ENCODE measurements around the gene ERCC3.

ERCC3 gene

DNA sequence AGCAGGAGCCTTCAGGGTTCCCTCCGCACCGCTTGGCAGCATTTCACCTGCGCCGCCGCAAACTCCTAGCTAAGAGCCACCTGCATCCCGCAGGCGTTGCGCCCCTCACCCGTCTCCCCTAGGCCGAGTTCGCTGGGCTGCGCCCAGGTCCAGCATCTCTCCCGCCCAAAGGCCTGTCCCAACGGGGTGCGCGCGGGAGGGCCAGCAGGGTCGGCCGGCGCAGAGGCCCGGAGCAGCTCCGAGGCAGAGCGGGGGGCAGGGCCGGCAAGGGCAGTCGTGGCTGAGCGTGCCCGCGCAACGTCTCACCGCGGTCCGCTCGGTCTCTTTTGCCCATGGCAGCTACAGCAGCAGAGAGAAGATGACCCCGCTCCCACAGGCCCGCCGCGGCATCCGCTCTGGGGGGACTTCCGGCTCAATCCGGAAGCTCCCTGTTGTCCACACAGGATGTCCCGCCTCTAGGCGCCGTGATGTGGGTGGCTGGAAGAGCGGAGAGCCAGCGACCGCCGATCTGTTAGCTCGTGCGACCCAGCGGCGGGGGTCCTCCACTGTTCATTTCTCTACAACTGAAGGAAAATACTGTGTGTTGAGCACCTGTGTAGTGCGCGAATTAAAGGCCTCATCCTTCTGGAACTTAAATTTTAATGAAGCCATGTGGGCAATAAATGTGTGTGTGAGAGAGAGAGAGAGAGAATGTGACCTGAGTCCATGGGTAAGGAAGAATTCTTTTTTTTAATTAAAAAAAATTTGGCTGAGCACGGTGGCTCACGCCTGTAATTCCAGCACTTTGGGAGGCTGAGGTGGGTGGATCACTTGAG lies at the start of gene ERCC3:
ERCC3 (minus strand) TSS at position 397 of the 815 bp plus-strand sequence; CDS start at position 334, 63 bp downstream.
- in situ Hi-C loops (cut with MboI; ENCODE audit: low sequenced_read_pairs), result no loop called here

DNA sequence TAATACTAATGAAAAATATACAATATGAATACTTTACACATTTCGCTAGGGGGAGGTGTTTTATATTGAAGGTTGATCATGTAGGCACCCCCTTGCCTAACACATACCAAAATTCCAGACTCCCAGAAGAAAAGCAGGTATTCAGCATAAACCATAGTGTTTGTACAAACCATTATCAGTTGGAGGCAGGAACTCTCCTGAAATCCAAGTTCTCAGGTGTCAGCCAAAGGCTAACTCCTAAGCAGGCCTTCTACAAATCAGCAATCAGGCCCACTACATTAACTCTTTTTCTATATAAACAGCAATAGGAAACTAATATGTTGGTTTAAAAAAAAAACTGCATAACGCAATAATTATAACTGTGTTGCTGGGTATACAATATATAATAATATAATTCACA lies 49.3 kb upstream of the ERCC3 start:
- in situ Hi-C loops (cut with MboI; ENCODE audit: low sequenced_read_pairs), result no loop called here

DNA sequence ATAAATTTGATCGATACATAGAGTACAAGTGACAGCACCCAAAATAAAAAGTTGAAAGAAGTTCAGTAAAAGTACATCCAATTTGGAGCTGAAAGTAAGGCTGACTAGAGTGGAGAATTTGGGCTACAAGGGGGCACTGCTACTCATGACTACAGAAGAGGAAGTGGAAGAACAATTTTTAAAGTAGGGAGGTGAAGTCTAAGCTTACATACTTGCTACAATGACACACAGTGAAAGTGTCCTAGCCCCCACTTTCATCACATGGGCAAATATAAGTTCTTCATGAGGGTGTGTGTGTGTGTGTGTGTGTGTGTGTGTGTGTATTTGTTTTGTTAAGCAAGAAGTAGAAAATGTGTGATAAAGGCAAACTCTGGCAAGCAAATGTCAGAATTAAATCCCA lies 48.2 kb upstream of the ERCC3 start:
- in situ Hi-C loops (cut with MboI; ENCODE audit: low sequenced_read_pairs), result no loop called here

DNA sequence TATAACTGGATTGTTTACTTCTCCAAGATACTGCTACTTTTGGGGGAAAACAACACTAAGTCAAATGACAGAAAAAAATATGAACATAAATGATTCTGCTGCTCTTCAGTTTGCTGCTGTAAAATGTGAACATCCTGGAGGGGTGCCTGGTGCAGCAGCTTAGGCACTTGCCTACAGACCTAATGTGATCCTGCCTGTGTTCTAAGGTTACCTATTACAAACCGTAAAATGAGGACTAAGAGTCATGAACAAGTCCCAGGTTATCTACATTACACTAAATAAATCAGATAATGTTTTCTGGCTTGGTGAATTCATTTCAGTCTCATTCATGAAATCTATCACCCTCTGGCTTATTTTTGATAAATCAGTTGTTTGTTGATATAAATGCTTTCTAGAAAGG lies 38.4 kb upstream of the ERCC3 start:
- in situ Hi-C loops (cut with MboI; ENCODE audit: low sequenced_read_pairs), result no loop called here

DNA sequence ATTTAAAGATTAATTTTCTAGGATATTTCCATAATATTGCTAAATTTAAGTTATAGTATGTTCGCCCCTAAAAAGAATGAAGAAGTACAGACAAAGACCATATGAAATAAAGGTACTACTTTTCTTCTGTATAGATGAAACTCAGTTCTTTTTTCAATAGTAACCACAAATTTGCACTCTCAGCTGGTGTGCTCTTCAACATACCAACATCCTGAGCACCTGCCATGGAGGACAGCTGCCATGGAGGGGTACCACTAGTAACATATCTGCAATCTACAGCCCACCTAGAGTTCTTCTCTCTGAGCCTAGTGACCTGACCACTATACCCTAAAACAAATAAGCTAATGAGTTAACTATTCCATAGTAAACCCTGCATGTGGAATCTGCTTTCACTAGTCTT lies 36.8 kb upstream of the ERCC3 start:
- in situ Hi-C loops (cut with MboI; ENCODE audit: low sequenced_read_pairs), result no loop called here

DNA sequence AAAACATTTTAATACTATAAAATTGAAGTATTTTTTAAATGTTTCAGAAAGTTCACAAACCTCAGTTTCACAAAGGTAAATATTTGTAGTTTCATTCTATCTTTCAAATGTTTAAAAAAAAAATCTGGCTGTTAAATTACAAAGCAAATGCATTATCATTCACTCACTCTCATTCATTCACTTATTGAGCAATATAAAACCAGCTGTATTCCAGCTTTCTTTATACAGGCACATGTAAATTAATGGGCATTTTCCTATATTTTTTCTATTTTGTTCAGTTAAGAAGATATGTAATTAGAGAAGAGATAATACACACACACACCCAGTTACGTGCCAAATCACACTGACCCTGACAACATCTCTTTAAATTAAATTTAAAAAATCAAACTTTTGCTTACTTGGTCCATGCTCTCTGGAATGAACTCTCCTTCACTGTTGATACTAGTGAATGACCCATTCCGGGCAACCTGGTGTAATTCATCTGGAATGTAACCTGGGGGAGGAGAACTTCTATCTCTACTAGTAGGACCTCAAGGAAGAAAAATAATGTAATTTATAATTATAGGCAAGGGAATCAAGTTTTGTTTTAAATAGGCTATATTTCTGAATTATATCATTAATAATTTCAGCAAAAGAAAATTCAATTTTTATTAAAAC lies 32.5 kb upstream of the ERCC3 start:
- in situ Hi-C loops (cut with MboI; ENCODE audit: low sequenced_read_pairs), result no loop called here

DNA sequence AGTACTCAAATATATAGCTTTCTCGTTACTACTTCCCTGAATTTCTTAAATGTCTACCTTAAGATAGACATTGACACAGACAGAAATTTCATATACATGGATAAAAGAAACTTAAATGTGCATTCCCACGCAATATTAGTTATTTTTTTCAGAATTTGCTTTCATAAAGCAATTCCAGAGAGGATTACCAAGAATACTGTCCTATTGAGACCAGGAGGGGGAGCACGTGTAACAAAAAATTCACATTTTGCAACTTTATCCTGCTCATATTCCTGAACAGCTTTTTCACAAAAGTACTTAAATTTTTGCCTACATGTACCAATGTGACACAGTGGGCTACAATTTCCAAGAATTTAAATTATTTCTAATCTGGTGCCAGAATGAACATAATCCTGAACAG lies 30.7 kb upstream of the ERCC3 start:
- in situ Hi-C loops (cut with MboI; ENCODE audit: low sequenced_read_pairs), result no loop called here

DNA sequence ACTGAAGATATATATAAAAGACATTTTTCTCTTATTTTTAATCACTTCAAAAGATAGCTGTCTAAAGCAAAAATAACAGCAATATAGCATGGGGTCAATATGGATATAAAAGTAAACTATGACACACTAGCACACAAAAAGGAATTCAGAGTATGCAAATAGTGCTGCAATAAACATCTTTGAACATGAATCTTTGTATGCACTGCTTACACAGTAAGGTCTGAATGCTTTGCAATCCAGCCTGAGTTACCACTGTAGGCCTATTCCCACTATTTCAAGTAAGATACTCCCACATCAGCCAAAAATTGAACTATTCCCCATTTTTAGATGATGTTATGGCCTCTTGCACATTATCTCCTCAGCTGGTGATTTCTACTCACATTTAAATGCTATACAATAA lies 27.4 kb upstream of the ERCC3 start:
- in situ Hi-C loops (cut with MboI; ENCODE audit: low sequenced_read_pairs), result no loop called here

DNA sequence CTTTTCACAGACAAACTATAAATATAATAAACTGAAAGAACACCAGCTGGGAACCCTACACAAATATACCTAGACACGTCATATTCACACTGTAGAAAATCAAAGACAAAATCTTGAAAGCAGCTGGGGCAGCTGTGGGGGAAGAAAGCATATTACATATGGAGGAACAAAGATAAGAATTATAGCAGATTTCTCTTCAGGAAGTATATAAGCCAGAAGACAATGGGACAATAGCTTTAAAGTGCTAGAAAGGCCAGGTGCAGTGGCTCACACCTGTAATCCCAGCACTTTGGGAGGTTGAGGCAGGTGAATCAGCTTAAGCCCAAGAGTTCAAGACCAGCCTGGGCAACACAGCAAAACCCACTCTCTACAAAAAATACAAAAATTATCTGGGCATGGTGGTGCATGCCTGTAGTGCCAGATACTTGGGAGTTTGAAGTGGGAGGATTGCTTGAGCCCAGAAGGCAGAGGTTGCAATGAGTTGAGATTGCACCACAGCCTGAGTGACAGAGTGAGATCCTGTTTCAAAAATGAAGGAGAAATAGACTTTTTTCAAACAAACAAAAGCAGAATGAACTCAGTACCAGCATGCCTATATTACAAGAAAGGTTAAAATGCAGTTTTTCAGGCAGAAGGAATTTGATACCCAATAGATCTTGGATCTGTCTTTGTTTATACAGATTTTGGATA lies 26.8 kb upstream of the ERCC3 start:
- in situ Hi-C loops (cut with MboI; ENCODE audit: low sequenced_read_pairs), result no loop called here

DNA sequence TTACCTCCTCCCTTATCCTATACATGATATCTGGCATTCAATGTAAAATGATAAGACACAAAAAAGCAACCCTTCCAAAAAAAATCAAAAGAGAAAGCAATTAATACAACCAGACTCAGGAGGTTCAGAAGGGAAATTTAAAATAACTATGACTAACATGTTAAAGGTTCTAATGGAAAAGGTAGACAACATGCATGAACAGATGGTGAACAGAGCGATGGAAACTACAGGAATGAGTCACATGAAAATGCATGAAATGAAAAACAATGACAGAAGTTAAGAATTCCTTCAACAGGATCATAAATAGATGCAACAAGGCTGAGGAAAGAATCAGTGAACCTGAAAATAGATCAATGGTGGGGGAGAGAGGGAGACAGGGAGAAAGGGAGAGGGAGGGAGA lies 26.1 kb upstream of the ERCC3 start:
- in situ Hi-C loops (cut with MboI; ENCODE audit: low sequenced_read_pairs), result no loop called here

DNA sequence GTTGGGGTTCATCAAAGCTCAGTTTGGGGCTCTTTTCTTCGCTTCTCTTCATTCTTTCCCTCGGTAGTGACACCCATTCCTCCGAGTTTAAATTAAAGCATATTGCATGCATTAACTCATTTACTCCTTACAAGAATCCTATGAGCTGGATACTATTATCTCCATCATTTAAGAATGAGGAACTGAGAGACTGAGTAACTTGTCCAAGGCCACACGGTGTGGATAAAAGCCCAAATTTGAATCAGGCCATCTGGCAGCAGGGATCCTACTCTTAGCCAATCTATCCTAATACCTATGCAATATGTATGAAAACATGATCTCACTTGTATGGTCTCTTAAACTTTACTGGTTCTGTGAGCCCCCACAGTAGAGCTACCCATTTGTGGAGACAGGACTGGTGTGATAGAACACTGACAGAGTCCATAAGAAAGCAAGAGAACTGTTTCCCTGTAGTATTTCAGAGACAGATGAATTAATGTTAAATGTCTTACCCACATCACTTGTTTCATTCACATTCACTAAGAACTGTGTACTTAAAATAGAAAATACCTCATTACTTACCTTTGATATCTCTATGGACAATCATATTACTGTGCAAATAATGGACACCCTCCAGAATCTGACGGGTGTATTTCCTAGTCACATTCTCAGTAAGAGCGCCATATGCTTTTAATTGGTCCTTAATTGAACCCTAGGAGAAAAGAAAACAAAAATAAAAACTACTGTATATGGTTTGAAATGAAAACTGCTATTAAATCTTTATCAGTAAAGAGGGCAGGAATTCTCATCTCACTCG lies 20.4 kb upstream of the ERCC3 start:
- in situ Hi-C loops (cut with MboI; ENCODE audit: low sequenced_read_pairs), result no loop called here

DNA sequence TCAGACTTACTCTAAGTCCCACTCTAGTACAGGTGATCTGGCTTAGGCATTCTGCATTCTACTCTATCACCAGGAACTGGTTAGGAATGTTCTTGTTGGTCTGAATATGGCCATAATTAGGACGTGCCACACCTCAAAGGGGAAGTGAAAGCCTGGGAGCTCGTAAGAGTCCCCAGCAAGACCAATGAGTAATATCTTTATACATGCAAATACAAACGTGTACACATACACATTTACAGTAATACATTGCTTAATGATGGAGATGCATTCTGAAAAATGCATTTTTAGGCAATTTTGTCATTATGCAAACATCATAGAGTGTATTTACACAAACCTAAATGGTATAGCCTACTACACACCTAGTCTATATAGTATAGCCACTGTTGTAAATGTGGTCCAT lies 19.5 kb upstream of the ERCC3 start:
- in situ Hi-C loops (cut with MboI; ENCODE audit: low sequenced_read_pairs), result no loop called here

DNA sequence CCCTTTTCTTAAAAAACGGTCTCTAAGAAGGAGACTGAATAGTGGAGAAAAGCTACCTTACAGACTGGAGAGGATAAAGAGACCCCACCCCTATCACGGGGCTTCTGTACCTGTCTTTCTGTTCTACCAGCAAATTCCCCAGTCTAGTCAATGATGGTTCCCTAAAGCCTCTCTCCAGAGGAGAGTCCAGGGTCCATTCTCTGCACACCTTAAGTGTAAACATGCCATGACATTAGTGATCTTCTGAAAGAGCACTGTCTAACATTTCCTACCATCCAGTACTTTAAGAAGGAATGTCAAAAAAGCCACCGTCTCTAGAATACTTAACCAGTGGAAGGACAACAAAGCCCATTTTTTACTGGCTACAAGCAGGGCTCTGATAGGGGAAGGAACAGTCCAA lies 17.0 kb upstream of the ERCC3 start:
- in situ Hi-C loops (cut with MboI; ENCODE audit: low sequenced_read_pairs), result no loop called here

DNA sequence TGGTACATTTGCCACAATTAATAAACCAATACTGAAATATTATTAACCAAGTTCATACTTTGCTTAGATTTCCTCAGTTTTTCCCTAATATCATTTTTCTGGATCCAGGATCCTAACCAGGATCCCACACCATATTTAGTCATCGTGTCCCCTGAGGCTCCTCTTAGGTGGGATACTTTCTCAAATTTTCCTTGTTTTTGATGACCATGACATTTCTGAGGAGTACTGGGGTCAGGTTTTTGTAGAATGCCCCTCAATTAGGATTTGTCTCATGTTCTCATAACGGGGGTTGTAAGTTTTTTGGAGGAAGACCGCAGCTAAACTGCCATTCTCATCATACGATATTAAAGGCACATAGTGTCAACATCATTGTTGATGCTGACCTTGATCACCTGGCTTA lies 15.5 kb upstream of the ERCC3 start:
- in situ Hi-C loops (cut with MboI; ENCODE audit: low sequenced_read_pairs), result no loop called here

DNA sequence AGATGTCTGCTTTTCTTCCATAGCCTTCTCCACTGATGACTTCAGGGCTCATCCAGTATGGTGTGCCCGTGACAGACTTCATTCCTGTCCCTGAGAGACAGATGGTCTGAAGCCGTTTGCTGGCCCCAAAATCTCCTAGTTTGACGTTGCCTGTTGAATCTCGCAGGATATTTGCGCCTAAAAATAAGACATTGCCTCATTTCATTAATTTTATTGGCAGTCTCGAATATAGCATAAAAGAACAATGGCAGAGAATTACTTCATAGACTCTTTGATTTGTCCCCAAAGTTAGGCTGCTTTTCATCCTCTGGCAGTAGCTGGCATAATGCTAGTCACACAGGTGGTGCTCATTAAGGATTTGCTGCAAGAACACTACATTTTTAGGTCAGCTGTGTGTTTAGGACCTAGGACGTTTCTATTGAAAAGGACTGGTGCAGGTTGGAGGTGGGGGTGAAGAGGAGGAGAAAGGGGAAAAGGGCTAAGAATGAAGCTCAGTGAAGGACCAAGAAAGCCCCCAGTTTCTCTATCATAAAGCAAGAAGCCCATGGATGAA lies 14.7 kb upstream of the ERCC3 start:
- in situ Hi-C loops (cut with MboI; ENCODE audit: low sequenced_read_pairs), result no loop called here

DNA sequence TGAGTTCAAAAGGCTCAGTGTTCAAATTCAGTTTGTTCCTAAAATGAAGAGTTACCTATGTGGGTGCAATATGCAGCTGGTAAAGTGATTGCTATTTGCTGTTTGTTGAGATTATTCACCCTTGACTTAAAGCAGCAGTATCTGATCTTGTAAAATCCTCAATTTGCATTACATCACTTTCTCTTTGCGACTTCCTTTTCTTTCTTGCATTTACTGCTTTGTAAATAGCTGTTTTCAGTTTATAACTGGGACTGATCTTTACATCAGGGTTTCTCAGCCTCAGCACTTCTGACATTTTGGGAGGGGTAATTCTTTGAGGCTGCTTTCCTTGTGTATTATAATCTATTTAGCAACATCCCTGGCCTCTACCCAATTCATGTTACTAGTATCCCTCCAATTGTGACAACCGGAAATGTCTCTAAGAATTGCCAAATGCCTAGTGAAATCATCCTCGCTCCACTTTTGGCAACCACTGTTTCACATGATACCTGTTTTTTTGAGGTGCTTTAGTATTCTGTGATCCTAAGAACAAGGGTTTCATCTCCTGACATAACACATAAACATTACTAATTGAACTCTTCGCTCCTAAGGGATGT lies 12.1 kb upstream of the ERCC3 start:
- in situ Hi-C loops (cut with MboI; ENCODE audit: low sequenced_read_pairs), result no loop called here

DNA sequence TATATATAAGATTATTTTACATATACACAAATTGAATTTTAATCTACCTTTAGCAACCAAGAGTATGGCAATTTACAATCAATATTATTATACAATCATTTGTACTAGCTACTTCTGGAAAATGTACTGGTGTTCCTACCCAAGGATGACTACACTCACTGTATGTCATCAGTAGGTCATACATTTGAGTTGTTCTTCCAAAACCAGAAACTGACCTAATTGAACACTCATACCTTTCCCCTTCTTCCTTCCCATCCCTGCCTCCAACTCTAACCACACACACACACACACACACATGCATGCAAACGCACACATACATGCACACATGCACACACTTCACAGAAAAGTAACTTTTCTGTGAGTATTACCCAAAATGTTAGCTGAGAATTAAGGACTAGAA lies 8.2 kb upstream of the ERCC3 start:
- in situ Hi-C loops (cut with MboI; ENCODE audit: low sequenced_read_pairs), result no loop called here

DNA sequence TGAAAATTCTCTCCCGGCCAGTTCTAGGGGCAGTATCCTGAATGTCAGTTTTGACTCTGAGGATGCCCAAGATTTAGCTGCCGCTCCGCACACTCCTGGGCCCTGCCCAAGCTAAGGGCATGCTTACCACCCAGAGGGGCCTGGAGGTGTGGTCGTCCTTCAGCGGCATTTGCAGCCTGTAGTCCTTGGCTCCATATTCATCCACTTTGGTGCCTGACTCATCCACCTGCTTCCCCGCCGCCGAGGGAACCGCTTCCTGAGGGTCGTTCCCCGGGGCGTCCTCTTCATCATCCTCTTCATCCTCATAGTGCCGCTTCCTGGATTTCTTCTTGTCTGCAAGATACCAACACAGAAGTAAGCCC lies 577 bp downstream of the ERCC3 start:
- in situ Hi-C loops (cut with MboI; ENCODE audit: low sequenced_read_pairs), result no loop called here

DNA sequence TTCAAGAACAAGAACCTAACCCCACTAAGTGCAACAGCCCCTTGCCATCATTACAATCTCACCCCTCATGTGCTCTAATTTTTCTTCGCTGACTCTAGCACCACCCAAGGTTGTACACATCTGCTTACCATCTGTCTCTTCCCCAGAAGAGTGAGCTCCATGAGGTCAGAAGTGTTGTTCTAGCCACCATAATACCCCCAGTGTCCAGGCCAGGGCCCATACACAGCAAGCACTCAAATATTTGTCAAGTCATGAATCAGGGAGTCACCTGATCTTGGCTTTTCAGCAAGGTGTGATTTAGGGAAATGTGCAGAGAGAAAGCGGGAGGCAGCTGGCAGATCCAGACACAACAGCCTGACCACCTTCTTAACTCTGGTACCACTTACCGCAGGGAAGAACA lies 5.7 kb downstream of the ERCC3 start:
- in situ Hi-C loops (cut with MboI; ENCODE audit: low sequenced_read_pairs), result no loop called here

DNA sequence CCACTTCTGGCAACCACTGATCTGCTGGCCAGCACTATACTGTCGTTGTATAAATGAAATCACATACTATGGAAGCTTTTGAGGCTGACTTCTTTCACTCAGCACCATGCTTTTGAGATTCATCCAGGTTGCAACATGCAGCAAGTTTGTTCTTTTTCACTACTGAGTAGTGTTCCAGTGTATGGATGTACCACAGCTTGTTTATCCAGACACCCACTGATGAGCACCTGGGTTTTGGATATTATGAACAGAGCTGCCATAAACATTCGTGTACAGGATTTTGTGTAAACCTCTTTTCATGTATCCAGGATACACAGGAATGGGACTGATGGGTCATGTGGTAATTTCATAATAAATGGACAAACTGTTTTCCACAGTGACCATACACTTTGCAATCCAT lies 10.7 kb downstream of the ERCC3 start:
- in situ Hi-C loops (cut with MboI; ENCODE audit: low sequenced_read_pairs), result no loop called here

DNA sequence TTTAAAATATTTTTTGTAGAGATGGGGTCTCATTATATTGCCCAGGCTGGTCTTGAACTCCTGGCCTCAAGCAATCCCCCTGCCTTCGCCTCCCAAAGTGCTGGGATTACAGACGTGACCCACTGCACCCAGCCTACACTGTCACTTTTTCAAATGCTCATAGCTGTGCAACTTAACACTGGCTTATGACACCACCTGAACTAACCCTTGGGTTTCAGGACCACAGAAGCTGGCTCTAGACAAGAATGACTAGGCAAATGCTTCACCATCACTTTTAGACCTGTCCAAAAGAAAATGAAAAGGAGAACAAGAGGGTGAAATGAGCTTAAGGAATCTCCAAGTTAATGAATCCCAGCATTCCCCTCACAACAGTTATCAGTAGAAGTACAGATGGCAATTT lies 13.3 kb downstream of the ERCC3 start:
- in situ Hi-C loops (cut with MboI; ENCODE audit: low sequenced_read_pairs), result no loop called here

All from HL-60/S4 treated with retinoic acid at 250 ng/mL for 4 days and 3 days (cell line).